Liver (tissue), 9 donors: ENCODE data around the gene GHITM. TPM values are rescaled to one million over a fixed set of nuclear protein-coding genes. Genes with fewer than 3 reads are reported as not detected.

Experiments used
- DNase-seq: peaks from one replicate; pipeline ENCODE4 v3.0.0-alpha.2; 2017; ENCODE audit warnings: low spot score
- H3K27ac ChIP-seq, 2 donors: one replicate each; pipeline ENCODE4 v1.7.0; 2013; ENCODE audit warnings: inconsistent platforms in 2 of 2, low read length in 2 of 2, control low read depth in 1 of 2, low read depth in 1 of 2, mild to moderate bottlenecking in 1 of 2
- H3K27me3 ChIP-seq, 4 donors: one replicate each; pipeline versions ENCODE4 v1.6.1 to v1.7.0; 2013; ENCODE audit warnings: low read length in 3 of 4, inconsistent platforms in 1 of 4, mild to moderate bottlenecking in 1 of 4, moderate library complexity in 1 of 4; ENCODE audit not compliant: control insufficient read depth in 4 of 4, insufficient read depth in 4 of 4
- H3K36me3 ChIP-seq, 4 donors: one replicate each; pipeline versions ENCODE4 v1.6.1 to v1.7.0; 2013; ENCODE audit warnings: low read length in 3 of 4, mild to moderate bottlenecking in 3 of 4, low read depth in 1 of 4, moderate library complexity in 1 of 4; ENCODE audit not compliant: control insufficient read depth in 4 of 4, insufficient read depth in 3 of 4
- H3K4me1 ChIP-seq, 4 donors: one replicate each; pipeline versions ENCODE4 v1.6.1 to v1.7.0; 2013; ENCODE audit warnings: low read length in 3 of 4, mild to moderate bottlenecking in 3 of 4, moderate library complexity in 1 of 4; ENCODE audit not compliant: control insufficient read depth in 4 of 4, insufficient read depth in 4 of 4
- H3K4me3 ChIP-seq, 3 donors: one replicate each; pipeline versions ENCODE4 v1.6.1 to v1.7.0; 2013; ENCODE audit warnings: low read length in 3 of 3, control low read depth in 1 of 3, low read depth in 1 of 3, mild to moderate bottlenecking in 1 of 3
- H3K9ac ChIP-seq, 2 donors: one replicate each; pipeline ENCODE4 v1.7.0; 2013; ENCODE audit warnings: low read length in 2 of 2, mild to moderate bottlenecking in 2 of 2, moderate library complexity in 2 of 2, control low read depth in 1 of 2, low read depth in 1 of 2
- H3K9me3 ChIP-seq, 4 donors: one replicate each; pipeline versions ENCODE4 v1.6.1 to v1.7.0; 2013; ENCODE audit warnings: low read length in 3 of 4; ENCODE audit not compliant: control insufficient read depth in 4 of 4
- ATF3 ChIP-seq: IDR thresholded peaks from 2 replicates; pipeline ENCODE4 v1.6.1; 2016; ENCODE audit warnings: antibody characterized with exemption
- CTCF ChIP-seq: fragments of 150-350 bp; IDR thresholded peaks from 2 replicates; pipeline ENCODE4 v1.5.1; 2017; ENCODE audit warnings: improper control_type of control experiment, low read depth, low read length; ENCODE audit not compliant: missing input control
- EGR1 ChIP-seq, 2 donors: IDR thresholded peaks; 2 replicates each; pipeline ENCODE4 v1.6.1; 2016 to 2018; ENCODE audit warnings: antibody characterized with exemption in 2 of 2, low read depth in 2 of 2
- FOXA1 ChIP-seq: IDR thresholded peaks from 2 replicates; pipeline ENCODE4 v1.6.1; 2016; ENCODE audit warnings: antibody characterized with exemption
- FOXA2 ChIP-seq: IDR thresholded peaks from 2 replicates; pipeline ENCODE4 v1.6.1; 2016; ENCODE audit warnings: antibody characterized with exemption
- GABPA ChIP-seq, 2 donors: IDR thresholded peaks in 1 of 2; conservative IDR thresholded peaks in 1 of 2; 2 replicates each; pipeline ENCODE4 v1.6.1; 2016; ENCODE audit warnings: antibody characterized with exemption in 2 of 2, mild to moderate bottlenecking in 1 of 2, moderate library complexity in 1 of 2
- HNF4A ChIP-seq, 2 donors: conservative IDR thresholded peaks; 2 replicates each; pipeline ENCODE4 v1.6.1; 2016; ENCODE audit warnings: antibody characterized with exemption in 2 of 2, mild to moderate bottlenecking in 2 of 2
- HNF4G ChIP-seq: IDR thresholded peaks from 2 replicates; pipeline ENCODE4 v1.6.1; 2016; ENCODE audit warnings: antibody characterized with exemption
- JUND ChIP-seq, 2 donors: IDR thresholded peaks; 2 replicates each; pipeline ENCODE4 v1.6.1; 2016; ENCODE audit warnings: antibody characterized with exemption in 2 of 2
- MAX ChIP-seq: IDR thresholded peaks from 2 replicates; pipeline ENCODE4 v1.6.1; 2016; ENCODE audit warnings: antibody characterized with exemption
- NR2F2 ChIP-seq: IDR thresholded peaks from 2 replicates; pipeline ENCODE4 v1.6.1; 2016; ENCODE audit warnings: antibody characterized with exemption
- RAD21 ChIP-seq, 2 donors: IDR thresholded peaks; 2 replicates each; pipeline ENCODE4 v1.6.1; 2016; ENCODE audit warnings: antibody characterized with exemption in 2 of 2, mild to moderate bottlenecking in 2 of 2
- REST ChIP-seq: IDR thresholded peaks from 2 replicates; pipeline ENCODE4 v1.6.1; 2016; ENCODE audit warnings: antibody characterized with exemption, mild to moderate bottlenecking
- RXRA ChIP-seq, 2 donors: IDR thresholded peaks; 2 replicates each; pipeline ENCODE4 v1.6.1; 2017 to 2018; ENCODE audit warnings: antibody characterized with exemption in 2 of 2, mild to moderate bottlenecking in 1 of 2
- SP1 ChIP-seq: IDR thresholded peaks from 2 replicates; pipeline ENCODE4 v1.6.1; 2018; ENCODE audit warnings: antibody characterized with exemption, mild to moderate bottlenecking
- TAF1 ChIP-seq: conservative IDR thresholded peaks from 2 replicates; pipeline ENCODE4 v1.6.1; 2016; ENCODE audit warnings: antibody characterized with exemption, mild to moderate bottlenecking
- YY1 ChIP-seq: IDR thresholded peaks from 2 replicates; pipeline ENCODE4 v1.6.1; 2016; ENCODE audit warnings: antibody characterized with exemption, mild to moderate bottlenecking
- ZBTB33 ChIP-seq: IDR thresholded peaks from 2 replicates; pipeline ENCODE4 v1.6.1; 2016; ENCODE audit warnings: antibody characterized with exemption
- WGBS: extraction: QIAGEN DNeasy Blood & Tissue Kit; methylation state at CpG from one replicate; pipeline ENCODE4 v1.1.7; 2013; 5-methylcytosine and 5-hydroxymethylcytosine counted together
- polyA plus RNA-seq, 2 donors: library from polyadenylated mRNA; stranded (reverse) in 1 of 2; unstranded in 1 of 2; fragments of 200-250 nt in 1 of 2; fragments of >200 nt in 1 of 2; fragmentation: Nextera tagmentation in 1 of 2; extraction: Ambion mirVana in 1 of 2; gene quantifications; one replicate each; pipeline versions ENCODE4 v1.2.1 to v1.2.3, GENCODE V29; 2013 to 2015
- total RNA-seq, 2 donors: library from RNA; depleted of rRNA; stranded (reverse); fragments of >200 nt; gene quantifications; one replicate each; pipeline ENCODE4 v1.2.3, GENCODE V29; 2014
- donor health status: healthy.
- donor health status: healthy.
- donor health status: healthy.
- donor health status: healthy.
- donor health status: healthy.

GHITM gene
- total and polyA plus RNA-seq, 4 donors: 156 to 252 (median 194) TPM

- no peaks in the 10 kb centered on the region for H3K36me3 ChIP-seq
- no peaks in the 10 kb centered on the region for H3K27me3 ChIP-seq
- H3K9ac ChIP-seq: no peak overlapping the region
- no peak overlapping the region for H3K27ac ChIP-seq
- no peaks in the 10 kb centered on the region for H3K4me1 ChIP-seq
- TF ChIP-seq CTCF (no peak), FOXA1 (no peak), MAX (no peak), ATF3 (no peak), ZBTB33 (no peak), RXRA (IDR thresholded peaks at IDR 0.05) (no peak), FOXA2 (no peak), JUND (IDR thresholded peaks at IDR 0.05) (no peak), RAD21 (IDR thresholded peaks at IDR 0.05) (no peak), EGR1 (IDR thresholded peaks at IDR 0.05; ENCODE audit: low read depth in 2 of 2) (no peak), GABPA (IDR thresholded peaks at IDR 0.05 in 1 of 2, conservative IDR thresholded peaks at IDR 0.05 in 1 of 2) (no peak), HNF4A (conservative IDR thresholded peaks at IDR 0.05) (no peak), REST (no peak), NR2F2 (no peak), YY1 (no peak), HNF4G (no peak), TAF1 (no peak), SP1 (no peak)
- DNase-seq: no peak
- no peaks in the 10 kb centered on the region for H3K9me3 ChIP-seq
- H3K4me3 ChIP-seq: no peak overlapping the region
- 79% methylated on average over 8 of the region's 8 CpGs for WGBS
Measured at GRCh38 chr10:84177541-84178141, 38.3 kb downstream of the GHITM start.
